HG03045 (cell line): Measurements from ENCODE around the gene C17orf100.

Source experiments
- ATAC-seq: cut with Tn5 transposase; IDR thresholded peaks from one replicate; pipeline ENCODE4 v1.9.1; 2021; ENCODE audit warnings: mild to moderate bottlenecking, moderate library complexity; ENCODE audit not compliant: unreplicated experiment

The C17orf100 gene

GRCh38 chr17:6651354-6651918 lies at the start of gene C17orf100, which contains the start of gene MED31:
C17orf100 (plus strand) TSS chr17:6651762; CDS start chr17:6651914, 152 bp downstream.
MED31 (minus strand) TSS chr17:6651605; CDS start chr17:6651528, 77 bp downstream.
- peak; percentile 91 for ATAC-seq

DNA sequence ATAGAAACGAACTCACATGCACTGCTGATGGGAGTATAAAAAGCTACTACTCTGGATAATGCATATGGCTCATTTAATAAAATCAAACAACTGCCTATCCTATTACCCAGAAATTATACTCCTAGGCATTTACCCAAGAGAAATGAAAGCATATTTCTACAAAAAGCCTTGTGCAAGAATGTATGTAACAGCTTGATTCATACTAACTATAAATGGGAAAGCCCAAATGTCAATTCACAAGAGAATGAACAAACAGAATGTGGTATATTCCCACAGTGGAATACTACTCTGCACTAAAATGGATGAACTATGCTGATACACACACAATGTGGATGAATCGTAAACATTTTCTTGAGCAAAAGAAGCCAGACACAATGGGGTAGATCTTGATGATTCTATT lies 49.4 kb upstream of the C17orf100 start:
- ATAC-seq = no peak

DNA sequence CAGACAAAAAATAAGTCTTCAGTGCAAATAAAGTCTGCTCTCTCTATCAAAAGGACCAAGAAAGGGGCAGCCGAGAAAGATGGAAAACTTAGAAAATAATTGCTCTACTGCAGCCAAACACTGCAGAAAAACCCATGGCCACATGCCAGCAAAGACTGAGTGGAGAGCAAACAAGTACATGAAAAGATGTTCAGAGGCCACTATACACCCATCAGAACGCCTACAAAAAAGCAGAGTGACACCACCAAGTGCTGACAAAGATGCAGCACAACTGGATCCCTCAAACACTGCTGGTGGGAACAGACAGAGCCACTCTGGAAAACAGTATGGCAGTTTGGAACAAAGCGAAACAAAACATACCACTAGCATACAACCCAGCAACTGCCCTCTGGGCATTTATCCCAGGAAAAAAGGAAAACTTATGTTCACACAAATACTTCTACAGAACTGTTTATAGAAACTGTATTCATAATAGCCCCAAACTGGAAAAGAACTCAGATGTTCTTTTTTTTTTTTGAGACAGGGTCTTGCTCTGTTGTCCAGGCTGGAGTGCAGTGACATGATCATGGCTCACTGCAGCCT lies 47.7 kb upstream of the C17orf100 start:
- no peak for ATAC-seq

- no peak for ATAC-seq
Observed at GRCh38 chr17:6605142-6605541, 46.4 kb upstream of the C17orf100 start.

- no peak for ATAC-seq
Observed at GRCh38 chr17:6608321-6608720, 43.2 kb upstream of the C17orf100 start.

- no peak for ATAC-seq
Observed at GRCh38 chr17:6610011-6610410, 41.6 kb upstream of the C17orf100 start.

DNA sequence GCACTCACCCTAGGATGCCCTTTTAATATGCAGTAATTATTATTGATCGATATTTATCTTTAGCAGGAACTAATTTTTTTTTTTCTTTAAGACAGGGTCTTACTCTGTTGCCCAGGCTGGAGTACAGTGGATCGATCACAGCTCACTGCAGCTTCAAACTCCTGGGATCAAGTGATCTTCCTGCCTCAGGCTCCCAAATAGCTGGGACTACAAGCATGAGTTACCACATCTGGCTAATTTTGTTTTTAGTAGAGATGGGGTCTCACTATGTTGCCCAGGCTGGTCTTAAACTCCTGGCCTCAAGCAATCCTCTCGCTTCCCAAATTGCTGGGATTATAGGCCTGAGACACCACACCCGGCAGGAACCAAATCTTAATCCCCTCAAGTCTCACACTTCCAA lies 40.3 kb upstream of the C17orf100 start:
- no peak for ATAC-seq

- no peak for ATAC-seq
Observed at GRCh38 chr17:6623941-6624340, 27.6 kb upstream of the C17orf100 start.

DNA sequence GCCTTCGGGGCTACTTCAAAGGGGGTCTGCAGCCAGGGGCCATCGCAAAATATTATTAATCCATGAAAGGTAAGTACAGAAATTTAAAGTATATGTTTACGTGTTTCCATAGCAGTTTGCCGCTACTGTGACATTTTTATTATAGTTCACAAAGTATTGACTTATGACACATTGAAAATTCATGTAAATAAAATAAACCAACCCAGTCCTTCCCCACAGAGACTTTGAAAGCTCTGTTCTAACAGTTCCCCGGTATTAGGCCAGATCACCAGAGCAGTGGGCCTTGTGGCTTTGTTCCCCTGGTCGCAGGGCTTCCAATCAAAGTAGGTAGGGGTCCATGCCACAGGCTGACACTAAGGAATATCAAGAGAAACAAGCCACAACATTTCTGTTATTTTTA lies 24.9 kb upstream of the C17orf100 start:
- ATAC-seq = no peak

DNA sequence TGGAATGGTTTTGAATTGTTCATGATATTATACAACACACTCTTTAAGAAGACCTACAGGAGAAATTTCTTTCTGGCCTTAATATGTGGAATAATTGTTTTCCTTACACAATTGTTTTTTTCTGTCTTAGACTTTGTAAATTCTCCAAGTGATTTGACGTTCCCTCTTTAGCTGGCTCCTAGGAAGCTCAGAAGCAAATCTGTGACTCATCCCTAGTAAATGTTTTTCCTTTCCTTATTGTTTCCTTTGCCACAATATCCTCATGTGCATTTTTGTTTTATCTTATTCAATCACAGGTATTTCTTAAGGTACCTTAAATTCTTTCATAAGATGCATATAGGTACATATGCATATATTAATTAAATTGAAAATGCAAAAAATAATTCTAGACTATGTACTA lies 24.5 kb upstream of the C17orf100 start:
- no peak for ATAC-seq

DNA sequence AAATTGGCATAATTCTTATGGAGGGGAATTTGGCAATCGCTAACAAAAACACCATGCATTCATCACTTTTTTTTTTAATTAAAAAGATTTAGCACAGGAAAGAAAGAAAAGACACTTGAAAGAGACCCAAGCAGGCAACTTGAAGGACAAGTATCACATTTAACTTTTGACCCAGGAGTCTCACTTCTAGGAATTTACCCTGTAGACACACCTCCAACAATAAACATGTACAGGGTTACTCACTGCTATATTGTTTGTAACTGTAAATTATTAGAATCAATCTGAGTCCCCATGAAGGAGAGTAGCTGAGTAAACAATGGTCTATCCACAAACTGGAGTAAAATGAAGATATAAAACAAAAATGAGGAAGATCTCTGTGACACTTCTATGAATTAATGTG lies 21.2 kb upstream of the C17orf100 start:
- ATAC-seq = no peak

DNA sequence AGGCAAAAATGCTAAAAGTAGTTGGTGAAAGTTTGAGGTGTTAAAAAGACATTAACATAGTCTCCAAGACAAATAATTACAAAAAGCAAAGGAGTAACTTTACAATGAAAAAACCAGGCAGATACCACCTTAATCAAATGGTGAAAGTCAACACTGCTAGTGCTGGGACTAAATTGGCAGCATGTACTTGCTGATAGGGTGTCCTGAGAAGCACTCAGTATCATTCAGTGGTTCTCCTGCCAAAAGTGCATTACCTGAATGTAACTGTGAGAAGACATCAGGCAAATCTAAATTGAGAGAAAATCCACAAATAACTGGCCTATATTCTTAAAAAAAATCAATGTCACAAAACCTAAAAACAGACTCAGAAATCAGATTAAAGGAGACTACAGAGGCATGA lies 19.0 kb upstream of the C17orf100 start:
- ATAC-seq = no peak

DNA sequence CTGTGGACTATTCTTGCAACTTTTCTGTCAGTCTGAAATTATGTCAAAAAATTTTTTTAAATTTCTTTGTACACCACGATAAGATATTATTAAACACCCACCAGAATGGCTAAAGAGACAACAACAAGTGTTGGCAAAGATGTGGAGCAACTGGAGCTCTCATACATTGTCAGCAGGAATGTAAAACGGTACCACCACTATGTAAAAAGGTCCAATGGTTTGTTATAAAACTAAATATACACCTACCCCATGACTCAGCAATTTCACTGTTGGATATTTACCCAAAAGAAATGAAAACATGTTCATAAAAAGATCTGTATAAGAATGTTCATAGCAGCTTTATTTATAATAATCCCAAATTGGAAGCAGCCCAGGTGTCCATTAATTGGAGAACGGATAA lies 18.3 kb upstream of the C17orf100 start:
- ATAC-seq = no peak

- ATAC-seq = no peak
Observed at GRCh38 chr17:6636105-6636504, 15.5 kb upstream of the C17orf100 start.

- no peak for ATAC-seq
Observed at GRCh38 chr17:6636616-6637457, 14.7 kb upstream of the C17orf100 start.

DNA sequence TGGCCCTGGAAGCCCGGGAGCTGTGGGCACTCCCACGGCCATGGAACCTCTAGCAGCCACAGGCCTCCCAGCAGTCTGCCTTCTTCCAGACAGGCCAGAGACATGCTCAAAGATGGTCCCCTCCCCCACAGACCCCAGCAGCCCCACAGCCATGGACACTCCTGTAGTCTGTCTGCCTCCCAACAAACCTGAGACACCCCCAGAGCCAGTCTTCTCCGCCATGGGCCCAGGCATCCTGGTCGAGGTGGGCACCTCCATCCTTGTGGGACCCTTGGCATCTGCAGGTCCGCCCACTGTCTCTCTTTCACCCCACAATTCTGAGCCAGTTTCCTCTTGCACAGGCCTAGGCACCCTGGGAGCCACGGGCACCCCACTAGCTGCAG lies 14.1 kb upstream of the C17orf100 start:
- ATAC-seq = no peak

DNA sequence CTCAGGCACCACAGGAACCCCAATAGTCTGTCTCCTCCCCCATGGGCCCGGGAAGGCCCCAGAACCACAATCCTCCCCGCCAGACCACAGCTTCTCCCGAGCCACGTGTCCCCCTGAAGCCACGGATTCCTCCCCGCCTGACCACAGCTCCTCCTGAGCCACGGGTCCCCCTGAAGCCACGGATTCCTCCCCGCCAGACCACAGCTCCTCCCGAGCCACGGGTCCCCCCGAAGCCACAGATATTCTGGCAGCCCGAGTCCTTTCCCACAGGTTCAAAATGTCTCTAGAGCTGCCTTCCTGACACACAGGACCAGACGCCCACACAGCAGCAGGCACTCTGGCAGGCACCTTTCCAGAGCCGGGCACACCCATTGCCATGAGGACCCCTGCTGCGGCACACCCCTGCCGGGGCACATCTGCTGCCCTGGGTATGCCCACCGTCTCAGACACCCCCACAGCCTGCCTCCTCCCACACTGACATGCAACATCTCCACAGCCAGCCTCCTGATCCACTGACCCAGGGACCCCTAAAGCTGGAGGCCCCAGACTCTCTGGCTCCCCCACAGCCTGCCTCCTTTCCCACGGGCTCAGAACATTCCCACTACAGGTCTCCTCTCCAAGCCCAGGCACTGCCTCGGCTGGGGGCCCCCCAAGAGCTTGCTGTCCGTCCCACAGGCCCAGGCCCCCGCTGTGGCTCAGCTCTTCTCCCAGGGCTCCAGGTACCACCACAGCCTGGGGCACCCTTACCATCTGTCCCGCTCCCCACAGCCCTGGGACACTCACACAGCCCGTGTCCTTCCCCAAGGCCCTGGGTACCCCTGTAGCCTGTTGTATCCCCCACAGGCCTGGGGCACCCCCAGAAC lies 13.3 kb upstream of the C17orf100 start:
- ATAC-seq = no peak

GRCh38 chr17:6639014-6639585 lies 12.5 kb upstream of the C17orf100 start:
- no peak for ATAC-seq

DNA sequence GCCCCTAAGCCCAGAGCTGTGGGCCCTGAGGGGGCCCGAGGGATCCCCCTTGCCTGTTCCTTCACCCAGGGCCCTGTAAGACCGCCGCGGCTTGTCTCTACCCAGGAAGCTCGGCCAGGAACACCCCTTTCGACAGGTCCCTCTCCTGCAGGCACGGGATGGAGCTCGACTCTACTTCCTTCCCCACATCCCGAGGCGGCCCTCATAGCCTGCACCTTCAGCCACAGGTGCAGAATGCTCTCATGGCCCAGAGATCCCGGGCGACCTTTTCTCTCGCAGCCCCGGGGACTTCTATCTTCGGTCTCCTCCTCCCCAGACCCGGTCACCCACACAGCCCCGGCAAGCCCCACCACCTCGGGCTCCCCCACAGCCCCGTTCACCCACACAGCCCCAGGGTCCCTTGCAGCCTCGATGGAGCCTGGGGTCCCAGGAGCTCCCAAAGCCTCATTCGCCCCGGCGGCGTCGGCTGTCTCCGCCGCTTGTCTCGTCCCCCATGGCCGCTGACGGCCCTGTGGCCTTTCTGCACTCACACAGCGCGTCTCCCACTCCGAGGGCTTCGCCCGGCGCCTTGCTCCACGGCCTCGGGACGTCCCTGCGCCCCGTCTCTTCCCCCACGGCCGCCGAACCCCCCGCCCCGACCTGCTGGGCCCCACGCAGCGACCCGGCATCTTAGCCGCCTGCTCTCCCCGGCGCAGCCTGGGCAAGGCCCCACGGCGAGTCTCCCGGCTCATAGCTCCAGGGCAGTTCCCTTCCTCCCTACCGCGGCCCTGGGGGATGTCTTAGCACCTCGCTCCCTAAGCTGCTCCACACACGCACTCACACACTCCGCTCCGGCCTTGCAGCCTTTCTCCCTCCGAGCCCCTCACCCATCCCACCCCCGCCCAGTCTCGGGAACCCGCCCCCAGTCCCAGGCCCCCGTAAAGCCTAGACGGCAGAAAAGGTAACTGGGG lies 11.7 kb upstream of the C17orf100 start:
- no peak for ATAC-seq
